Mesendoderm (in vitro differentiated cells): Measurements from ENCODE around the gene MAU2.

Source experiments
- DNase-seq: peaks from one replicate; pipeline ENCODE4 v3.0.0; 2013
- H2AK5ac ChIP-seq: 2 replicates; pipeline ENCODE4 v1.6.1; 2013; ENCODE audit warnings: low read length, inconsistent platforms
- H2BK120ac ChIP-seq: 2 replicates; pipeline ENCODE4 v1.6.1; 2013; ENCODE audit warnings: low read depth, mild to moderate bottlenecking, low read length, moderate library complexity, mixed read lengths
- H2BK15ac ChIP-seq: replicated peaks from 2 replicates; pipeline ENCODE4 v1.6.1; 2013; ENCODE audit warnings: low read depth, mild to moderate bottlenecking, moderate library complexity
- H2BK5ac ChIP-seq: 2 replicates; pipeline ENCODE4 v1.6.1; 2013; ENCODE audit warnings: low read length, inconsistent platforms
- H3K18ac ChIP-seq: 2 replicates; pipeline ENCODE4 v1.6.1; 2013; ENCODE audit warnings: mild to moderate bottlenecking, low read length, mixed read lengths
- H3K23ac ChIP-seq: one replicate; pipeline ENCODE4 v1.6.1; 2013; ENCODE audit warnings: low read length
- H3K27ac ChIP-seq: 2 replicates; pipeline ENCODE4 v1.5.1; 2013; ENCODE audit warnings: low read depth, mild to moderate bottlenecking, inconsistent platforms, low read length, moderate library complexity
- H3K27me3 ChIP-seq: 2 replicates; pipeline ENCODE4 v1.6.1; 2013; ENCODE audit warnings: low read length, control low read depth, mild to moderate bottlenecking, inconsistent platforms; ENCODE audit not compliant: insufficient read depth, poor library complexity
- H3K36me3 ChIP-seq: 2 replicates; pipeline ENCODE4 v1.6.1; 2013; ENCODE audit warnings: low read length, inconsistent platforms; ENCODE audit not compliant: control insufficient read depth, insufficient read depth
- H3K4ac ChIP-seq: one replicate; pipeline ENCODE4 v1.6.1; 2013; ENCODE audit warnings: low read depth, mild to moderate bottlenecking, low read length, moderate library complexity
- H3K4me1 ChIP-seq: 2 replicates; pipeline ENCODE4 v1.6.1; 2013; ENCODE audit warnings: low read depth, low read length, inconsistent platforms; ENCODE audit not compliant: control insufficient read depth
- H3K4me2 ChIP-seq: 2 replicates; pipeline ENCODE4 v1.6.1; 2013; ENCODE audit warnings: low read length
- H3K4me3 ChIP-seq: 2 replicates; pipeline ENCODE4 v1.5.1; 2013; ENCODE audit warnings: mild to moderate bottlenecking, low read length
- H3K56ac ChIP-seq: one replicate; pipeline ENCODE4 v1.6.1; 2013; ENCODE audit warnings: low read length
- H3K79me1 ChIP-seq: 2 replicates; pipeline ENCODE4 v1.6.1; 2013; ENCODE audit warnings: low read length, inconsistent platforms
- H3K79me2 ChIP-seq: 2 replicates; pipeline ENCODE4 v1.6.1; 2013; ENCODE audit warnings: mild to moderate bottlenecking, low read length; ENCODE audit not compliant: control insufficient read depth, insufficient read depth
- H3K9ac ChIP-seq: 2 replicates; pipeline ENCODE4 v1.6.1; 2013; ENCODE audit warnings: low read length, inconsistent platforms
- H4K5ac ChIP-seq: one replicate; pipeline ENCODE4 v1.6.1; 2013; ENCODE audit warnings: low read length
- H4K8ac ChIP-seq: one replicate; pipeline ENCODE4 v1.6.1; 2013; ENCODE audit warnings: low read depth, mild to moderate bottlenecking, control low read depth, low read length, moderate library complexity
- WGBS: extraction: QIAGEN DNeasy Blood & Tissue Kit; methylation state at CpG from one replicate; pipeline ENCODE4 v1.1.7; 2013; ENCODE audit warnings: low lambda C conversion rate, missing lambda C conversion rate; ENCODE audit not compliant: insufficient coverage; ENCODE audit errors: extremely low coverage; 5-methylcytosine and 5-hydroxymethylcytosine counted together

MAU2 gene

GRCh38 chr19:19315444-19315843 is 5.2 kb upstream of the MAU2 start:
- Histone ChIP-seq H3K27ac (no peak overlapping the region), H3K36me3 (peaks cover 4% of the 10 kb centered on the region), H2BK15ac (no peak overlapping the region), H4K8ac (no peak overlapping the region), H2BK120ac (no peak overlapping the region), H3K79me2 (peaks cover 13% of the 10 kb centered on the region), H3K4me3 (no peak overlapping the region), H3K4me2 (no peak overlapping the region), H3K9ac (no peak overlapping the region), H3K23ac (no peak overlapping the region), H3K56ac (no peak overlapping the region), H3K18ac (no peak overlapping the region), H3K4me1 (peaks cover 2% of the 10 kb centered on the region), H2AK5ac (no peak overlapping the region), H3K79me1 (peaks cover 14% of the 10 kb centered on the region), H3K4ac (no peak overlapping the region), H2BK5ac (no peak overlapping the region), H3K27me3 (no peaks in the 10 kb centered on the region), H4K5ac (no peak overlapping the region)
- no CpG with 5 or more reads among the region's 2 CpGs for WGBS
- peak; percentile 23 for DNase-seq

GRCh38 chr19:19316082-19316481 is 4.5 kb upstream of the MAU2 start:
- no peak for DNase-seq
- Histone ChIP-seq H3K27ac (no peak overlapping the region), H3K36me3 (peaks cover 4% of the 10 kb centered on the region), H2AK5ac (no peak overlapping the region), H3K9ac (no peak overlapping the region), H3K4me1 (peaks cover 2% of the 10 kb centered on the region), H4K5ac (no peak overlapping the region), H3K18ac (no peak overlapping the region), H2BK120ac (no peak overlapping the region), H3K4me2 (no peak overlapping the region), H3K4me3 (no peak overlapping the region), H3K27me3 (no peaks in the 10 kb centered on the region), H3K79me2 (peaks cover 15% of the 10 kb centered on the region), H3K4ac (no peak overlapping the region), H2BK15ac (no peak overlapping the region), H3K79me1 (peaks cover 16% of the 10 kb centered on the region), H4K8ac (no peak overlapping the region), H2BK5ac (no peak overlapping the region), H3K23ac (no peak overlapping the region), H3K56ac (no peak overlapping the region)
- no CpG with 5 or more reads among the region's 1 CpG for whole genome bisulfite sequencing

DNA sequence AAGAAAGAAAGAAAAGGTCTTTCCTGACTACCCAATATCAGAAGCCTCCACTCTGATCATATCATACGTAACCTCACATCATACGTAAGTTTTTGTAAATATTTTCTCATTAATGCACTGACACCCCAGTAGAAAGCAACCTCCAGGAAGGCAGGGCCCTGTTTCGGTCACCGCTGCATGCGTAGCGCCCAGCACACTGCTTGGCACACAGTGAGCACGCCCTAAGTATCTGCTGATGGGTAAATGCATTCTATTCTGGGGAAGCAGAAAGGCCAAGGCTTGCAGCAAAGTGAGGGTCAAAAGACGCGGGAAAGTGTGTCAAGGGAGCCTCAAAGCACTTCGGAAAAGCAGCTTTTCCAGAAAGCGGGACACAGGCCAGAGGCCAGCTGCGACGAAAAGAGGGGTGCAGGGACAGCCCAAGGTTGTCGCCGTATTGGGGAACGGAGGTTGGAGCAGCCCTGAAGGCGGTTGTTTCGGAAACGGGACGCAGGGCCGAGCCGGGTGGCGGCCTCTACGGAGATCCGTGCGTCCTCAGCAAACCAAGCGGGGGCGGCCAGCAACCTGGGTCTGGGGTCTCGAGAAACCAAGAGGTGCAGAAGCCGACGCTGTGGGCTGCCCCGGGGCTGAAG is 783 bp upstream of the MAU2 start:
- Histone ChIP-seq H3K9ac (peak overlapping the region; percentile 88), H4K8ac (no peak overlapping the region), H2AK5ac (peak overlapping the region; percentile 76), H2BK120ac (no peak overlapping the region), H3K56ac (peak overlapping the region; percentile 93), H3K27ac (no peak overlapping the region), H3K27me3 (no peaks in the 10 kb centered on the region), H3K79me1 (peaks cover 21% of the 10 kb centered on the region), H3K4me1 (peaks cover 2% of the 10 kb centered on the region), H3K79me2 (peaks cover 28% of the 10 kb centered on the region), H3K23ac (no peak overlapping the region), H3K4me3 (peak overlapping the region; percentile 87), H2BK15ac (no peak overlapping the region), H3K4me2 (peak overlapping the region; percentile 97), H3K36me3 (peaks cover 2% of the 10 kb centered on the region), H2BK5ac (no peak overlapping the region), H4K5ac (no peak overlapping the region), H3K4ac (no peak overlapping the region), H3K18ac (peak overlapping the region; percentile 42)
- DNase-seq, result peak; percentile 13
- WGBS, result no CpG with 5 or more reads among the region's 32 CpGs

DNA sequence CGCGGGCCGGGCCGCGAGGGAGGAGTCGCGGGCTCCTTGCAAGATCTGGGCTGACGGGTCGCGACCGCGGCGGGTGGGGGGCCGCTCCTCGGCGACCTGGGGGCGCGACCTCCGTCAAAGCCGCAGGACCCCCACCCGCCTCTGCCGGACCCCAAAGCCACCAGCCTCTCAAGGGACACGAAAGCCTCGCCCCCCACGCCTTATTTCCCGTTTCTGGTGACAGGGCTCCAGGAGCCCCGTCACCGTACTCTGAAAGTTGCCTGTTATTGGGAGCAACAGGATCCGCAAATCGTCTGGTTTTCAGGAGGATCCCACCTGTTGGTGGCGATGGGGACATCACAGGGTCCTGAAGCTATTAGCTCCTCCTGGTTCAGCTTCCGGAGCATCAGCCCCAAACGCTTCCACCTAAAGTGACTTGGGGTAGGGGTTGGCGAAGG is 530 bp downstream of the MAU2 start:
- Histone ChIP-seq H2BK15ac (no peak overlapping the region), H4K8ac (no peak overlapping the region), H2AK5ac (no peak overlapping the region), H3K9ac (peak overlapping the region; percentile 99), H3K27ac (peak overlapping the region; percentile 25), H3K79me1 (peaks cover 22% of the 10 kb centered on the region), H3K23ac (peak overlapping the region; percentile 97), H3K27me3 (no peaks in the 10 kb centered on the region), H3K4me2 (peak overlapping the region; percentile 44), H3K36me3 (no peaks in the 10 kb centered on the region), H3K4me3 (peak overlapping the region; percentile 98), H3K4ac (peak overlapping the region; percentile 49), H2BK5ac (peak overlapping the region; percentile 82), H3K18ac (no peak overlapping the region), H3K4me1 (peaks cover 2% of the 10 kb centered on the region), H3K79me2 (peaks cover 28% of the 10 kb centered on the region), H3K56ac (peak overlapping the region; percentile 100), H4K5ac (no peak overlapping the region), H2BK120ac (no peak overlapping the region)
- WGBS, result no CpG with 5 or more reads among the region's 34 CpGs
- DNase-seq, result peak; percentile 85

DNA sequence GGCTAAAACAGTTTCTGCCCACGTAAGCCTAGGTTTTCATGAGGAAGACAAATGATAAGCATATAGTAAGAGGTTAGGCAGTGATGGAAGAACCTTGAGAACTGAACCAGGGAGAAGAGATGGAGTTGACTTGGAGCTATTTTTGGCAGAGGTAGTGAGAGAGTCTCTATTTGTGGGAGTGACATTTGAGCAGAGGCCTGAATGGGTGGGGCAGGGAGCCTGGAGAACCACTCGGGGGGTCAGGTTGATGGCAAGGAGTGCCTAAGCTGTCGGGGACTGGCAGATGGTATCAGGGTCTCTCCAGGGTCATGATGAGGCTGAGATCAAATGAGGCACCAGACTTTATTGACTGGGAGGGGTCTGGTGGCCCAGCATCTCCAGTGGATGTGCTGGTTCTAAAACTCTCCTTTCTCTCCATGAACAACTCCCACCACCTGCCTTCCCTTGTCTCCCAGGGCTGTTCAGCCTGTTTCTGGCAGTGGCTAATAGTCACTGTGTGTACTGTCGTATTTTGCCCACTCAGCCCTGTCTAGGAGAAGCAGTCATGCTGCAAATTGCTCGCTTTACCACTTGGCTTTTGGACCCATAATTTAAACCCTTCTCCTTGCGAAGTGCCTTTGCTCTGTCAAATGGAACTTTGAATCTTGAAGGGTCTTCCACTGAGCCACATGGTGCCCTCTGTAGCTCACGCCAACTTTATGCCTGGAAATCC is 3.6 kb downstream of the MAU2 start:
- H3K36me3 ChIP-seq, result peaks cover 1% of the 10 kb centered on the region
- H3K4ac ChIP-seq, result no peak overlapping the region
- H3K27ac ChIP-seq, result no peak overlapping the region

More for the DNA sequence above, 3.6 kb downstream of the MAU2 start:
- no CpG with 5 or more reads among the region's 7 CpGs for WGBS
- peaks cover 19% of the 10 kb centered on the region for H3K79me1 ChIP-seq
- no peak overlapping the region for H3K56ac ChIP-seq
- H3K4me2 ChIP-seq, result no peak overlapping the region
- H2BK15ac ChIP-seq, result no peak overlapping the region
- H3K23ac ChIP-seq, result no peak overlapping the region
- no peak overlapping the region for H2BK5ac ChIP-seq
- H3K79me2 ChIP-seq, result peaks cover 24% of the 10 kb centered on the region
- no peak overlapping the region for H3K18ac ChIP-seq
- H3K27me3 ChIP-seq, result no peaks in the 10 kb centered on the region
- H3K4me3 ChIP-seq, result no peak overlapping the region
- H2AK5ac ChIP-seq, result no peak overlapping the region
- no peak overlapping the region for H3K9ac ChIP-seq
- H3K4me1 ChIP-seq, result peaks cover 2% of the 10 kb centered on the region
- H2BK120ac ChIP-seq, result no peak overlapping the region
- no peak overlapping the region for H4K5ac ChIP-seq
- DNase-seq, result no peak
- no peak overlapping the region for H4K8ac ChIP-seq
